ENCODE results near the gene STAMBP.
"Not testable (repeated sequence)": the region's sequence is repeated elsewhere in the genome, so short reads cannot be mapped to it uniquely, and the experiment has no call there.

The STAMBP gene

GRCh38 chr2:73837847-73838585, 9.3 kb downstream of the STAMBP start:
- peak; percentile 16 for DNase-seq

DNA sequence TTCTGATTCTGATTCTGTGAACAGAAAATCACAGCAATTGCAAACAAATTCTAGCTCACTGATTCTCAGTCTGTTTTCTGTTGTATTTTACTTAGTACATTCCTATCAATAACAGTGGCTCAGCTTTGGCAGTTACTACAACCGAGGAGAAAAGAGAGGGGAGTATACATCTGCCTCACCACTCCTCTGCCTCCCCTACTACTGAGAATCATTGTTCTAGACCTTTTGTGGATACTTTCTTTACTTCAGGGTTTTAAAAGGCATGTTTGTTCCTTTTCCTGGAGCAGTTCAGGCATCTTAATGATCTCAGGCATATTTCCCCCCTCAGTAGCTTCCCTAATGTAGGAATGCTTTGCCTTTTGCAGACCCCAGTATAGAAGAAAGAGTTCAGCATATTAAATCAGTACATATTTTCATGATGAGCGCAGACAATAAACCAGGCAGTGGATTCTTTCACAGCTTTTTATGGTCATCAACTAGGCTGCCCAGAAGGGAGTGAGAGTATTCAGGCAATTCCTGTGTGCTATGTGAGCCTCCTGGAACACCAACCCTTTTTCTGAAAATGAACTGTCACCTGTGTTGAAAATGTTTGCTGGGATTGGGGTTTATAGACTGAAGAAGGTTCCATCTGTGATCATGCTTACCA, 10.3 kb downstream of the STAMBP start:
- DNase-seq, result no peak

DNA sequence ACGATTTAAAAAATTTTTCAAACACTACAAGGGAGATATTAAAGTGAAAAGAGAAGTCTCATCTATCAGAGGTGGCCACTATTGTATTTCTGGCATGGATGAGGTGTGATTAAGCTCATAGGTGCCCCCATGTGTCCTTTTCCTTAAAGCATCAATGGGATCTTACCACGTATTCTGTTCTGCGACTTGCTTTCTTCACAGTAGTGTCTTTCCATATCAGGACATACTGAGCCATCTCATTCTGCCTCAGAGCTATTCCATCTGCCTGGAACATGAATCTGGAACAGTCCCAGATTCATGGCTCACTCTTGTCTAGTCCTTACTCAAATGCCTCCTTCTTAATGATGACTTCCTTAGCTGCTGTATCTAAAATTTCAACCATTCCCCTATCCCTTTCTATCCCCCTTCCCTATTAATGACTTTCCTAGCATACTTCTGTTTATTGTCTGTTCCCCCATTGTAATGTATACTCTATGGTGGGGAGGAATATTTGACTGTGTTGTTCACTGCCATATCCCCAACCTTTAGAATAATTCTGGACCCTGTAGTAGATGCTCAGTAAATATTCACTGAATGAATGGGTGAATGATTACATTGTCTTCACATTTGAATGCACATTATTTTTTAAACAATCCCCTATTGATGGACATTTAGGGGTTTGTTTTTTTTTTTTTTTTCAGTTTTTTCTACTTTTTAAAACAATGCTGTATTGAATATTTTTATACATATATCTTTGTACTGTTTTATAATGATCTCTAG, 11.1 kb downstream of the STAMBP start:
- DNase-seq, result no peak

GRCh38 chr2:73841912-73842738, 13.4 kb downstream of the STAMBP start:
- no peak for DNase-seq

DNA sequence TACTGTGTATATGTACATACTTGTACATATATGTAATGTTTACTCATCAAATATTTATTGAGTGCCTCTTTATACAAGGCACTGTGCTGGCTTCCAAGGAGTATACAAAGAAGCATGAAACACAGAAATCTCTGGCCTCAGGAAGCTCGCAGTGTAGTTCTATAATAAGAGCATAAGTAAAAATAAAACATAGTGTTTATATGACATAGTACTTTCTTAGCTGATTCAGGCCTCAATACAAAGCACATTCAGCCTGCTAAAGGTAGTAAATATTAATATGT, 13.9 kb downstream of the STAMBP start:
- no peak for DNase-seq

DNA sequence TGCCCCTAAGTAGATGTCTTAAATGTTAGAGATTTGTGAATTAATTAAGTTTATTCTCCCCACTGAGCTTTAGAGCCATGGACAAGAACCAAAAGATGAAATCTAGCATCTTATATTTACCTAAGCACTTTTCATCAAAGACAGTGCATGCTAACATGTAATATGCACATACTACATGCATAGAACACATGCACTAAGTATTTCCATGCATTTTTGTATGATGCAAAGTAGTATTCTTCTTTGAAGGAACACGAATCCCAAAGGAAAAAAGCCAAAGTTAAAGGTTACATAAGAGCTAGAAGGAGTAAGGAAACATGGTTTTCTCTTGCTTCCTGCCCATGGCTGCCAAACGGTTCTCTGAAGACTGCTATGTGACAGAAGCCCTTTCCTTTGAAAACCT, 15.3 kb downstream of the STAMBP start:
- no peak for DNase-seq

- DNase-seq, result no peak
Measured at GRCh38 chr2:73850009-73850408, 21.2 kb downstream of the STAMBP start.

GRCh38 chr2:73851274-73851673, 22.5 kb downstream of the STAMBP start:
- no peak for DNase-seq

DNA sequence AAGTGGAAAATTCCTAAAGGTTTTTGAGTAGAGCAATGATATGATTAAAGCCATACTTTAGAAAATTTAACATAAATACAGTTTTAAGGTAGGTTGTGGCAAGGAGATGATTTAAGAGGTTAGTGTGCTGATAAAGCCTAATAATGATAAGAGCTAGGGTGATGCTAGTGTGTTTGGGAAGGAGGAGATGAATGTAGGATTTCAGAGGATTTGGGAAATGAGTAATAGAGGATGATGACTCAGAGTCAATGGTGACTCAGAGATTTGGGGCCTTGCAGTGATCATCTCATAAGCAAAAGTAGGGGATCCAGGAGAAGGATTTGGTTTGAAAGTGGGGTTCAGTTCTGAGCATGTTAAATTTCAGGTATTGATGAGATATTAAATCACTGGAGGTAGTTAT, 23.3 kb downstream of the STAMBP start:
- no peak for DNase-seq

- DNase-seq, result no peak
Measured at GRCh38 chr2:73855526-73855925, 26.8 kb downstream of the STAMBP start.

DNA sequence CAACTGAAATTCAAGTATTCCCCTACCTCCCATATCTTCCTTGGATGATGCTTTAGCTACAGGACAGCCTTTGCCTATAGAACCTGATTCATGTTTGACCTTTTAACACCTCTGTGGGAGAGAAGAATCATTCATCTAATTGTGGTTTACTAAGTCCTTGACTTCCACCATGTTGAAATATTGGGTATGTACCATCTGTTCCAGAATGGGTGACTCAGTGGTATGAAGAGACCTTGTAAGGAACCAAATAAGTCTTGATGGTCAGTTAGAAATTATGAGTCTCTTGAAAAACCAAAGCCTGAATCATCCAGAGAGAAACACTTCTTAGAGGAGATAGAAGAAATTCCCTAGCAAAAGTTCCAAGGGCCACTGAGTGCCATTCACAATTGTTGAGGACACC, 27.5 kb downstream of the STAMBP start:
- no peak for DNase-seq

GRCh38 chr2:73859721-73860586, 31.2 kb downstream of the STAMBP start:
- DNase-seq, result no peak

GRCh38 chr2:73862987-73863386, 34.2 kb downstream of the STAMBP start:
- no peak for DNase-seq

DNA sequence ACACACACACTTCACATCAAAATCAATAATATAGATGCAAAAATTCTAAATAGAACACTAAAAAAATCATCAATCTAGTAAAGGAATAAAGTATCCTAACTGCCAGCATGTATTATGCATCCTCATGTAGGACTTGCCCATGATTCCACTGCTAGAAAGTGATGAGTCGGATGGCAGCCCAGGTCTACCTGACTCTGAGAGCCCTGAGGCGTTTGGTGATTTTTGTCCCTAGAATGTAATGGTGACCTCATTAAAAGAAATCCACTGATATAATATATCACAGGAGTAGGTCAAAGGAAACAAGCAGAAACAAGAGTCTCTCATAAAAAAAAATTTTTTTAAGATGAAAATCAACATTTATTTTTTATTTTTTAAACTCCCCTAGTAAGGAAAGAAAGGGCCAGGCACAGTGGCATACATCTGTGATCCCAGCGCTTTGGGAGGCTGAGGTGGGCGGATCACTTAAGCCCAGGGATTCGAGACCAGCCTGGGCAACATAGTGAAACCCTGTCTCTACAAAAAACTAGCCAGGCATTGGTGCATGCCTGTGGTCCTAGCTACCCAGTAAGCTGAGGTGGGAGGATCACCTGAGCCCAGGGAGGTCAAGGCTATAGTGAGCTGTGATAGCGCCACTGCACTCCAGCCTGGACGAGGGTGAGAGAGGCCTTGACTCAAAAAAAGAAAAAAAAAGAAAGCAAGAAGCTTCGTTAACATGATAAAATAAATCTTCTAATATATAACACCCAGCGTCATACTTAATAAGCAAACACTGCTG, 39.6 kb downstream of the STAMBP start:
- DNase-seq, result no peak

DNA sequence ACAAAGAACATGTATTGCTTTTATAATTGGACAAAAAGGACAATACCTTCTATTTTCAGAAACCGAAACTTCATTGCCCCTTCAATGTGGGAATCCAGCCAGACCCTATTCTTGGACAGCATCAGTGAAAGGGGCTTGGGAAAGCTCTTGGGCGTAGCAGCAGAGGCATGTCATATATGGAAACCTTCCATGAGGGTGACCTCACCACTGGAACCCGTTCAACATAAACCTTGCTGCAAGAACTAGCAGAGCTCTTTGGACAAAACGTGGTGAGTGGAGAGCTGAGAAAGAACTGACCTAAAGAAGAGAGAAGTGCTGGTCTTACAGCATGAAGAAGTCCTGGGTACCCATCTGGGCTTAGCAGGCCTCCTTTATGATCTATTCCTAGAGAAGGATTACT, 41.3 kb downstream of the STAMBP start:
- DNase-seq, result peak; percentile 20

DNA sequence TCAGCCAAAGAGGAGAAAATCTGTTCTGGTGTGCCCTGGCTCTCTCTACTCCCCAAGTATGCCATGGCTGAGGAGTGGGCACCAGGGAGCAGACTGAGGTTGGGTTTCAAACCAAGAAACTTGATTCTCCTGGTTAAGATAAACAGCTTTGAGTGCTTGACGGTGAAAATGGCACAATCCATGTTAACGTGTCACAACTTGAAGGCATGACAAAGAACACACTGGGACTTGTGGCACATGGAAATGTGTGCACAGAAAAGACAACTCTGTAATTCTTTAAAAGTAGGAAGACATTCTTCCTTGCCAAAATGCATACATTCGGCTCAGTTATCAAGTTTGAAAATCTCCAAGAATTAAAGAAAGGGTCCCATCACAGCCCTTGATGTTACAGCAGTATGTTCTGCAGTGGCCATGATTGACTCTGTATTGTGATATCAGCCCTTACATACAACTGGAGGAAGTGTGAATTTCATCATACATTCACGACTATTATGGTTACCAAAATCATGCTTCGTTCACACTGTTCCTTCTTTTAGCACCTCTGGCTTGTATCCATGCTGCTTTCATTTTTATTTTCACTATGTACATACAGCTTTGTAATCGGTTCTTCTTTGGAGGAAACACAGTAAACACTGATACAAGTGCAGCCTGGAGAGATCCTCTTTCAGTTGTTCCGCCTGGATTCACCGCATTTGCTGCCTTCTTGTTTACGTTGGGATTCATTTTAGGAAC, 48.5 kb downstream of the STAMBP start:
- no peak for DNase-seq

DNA sequence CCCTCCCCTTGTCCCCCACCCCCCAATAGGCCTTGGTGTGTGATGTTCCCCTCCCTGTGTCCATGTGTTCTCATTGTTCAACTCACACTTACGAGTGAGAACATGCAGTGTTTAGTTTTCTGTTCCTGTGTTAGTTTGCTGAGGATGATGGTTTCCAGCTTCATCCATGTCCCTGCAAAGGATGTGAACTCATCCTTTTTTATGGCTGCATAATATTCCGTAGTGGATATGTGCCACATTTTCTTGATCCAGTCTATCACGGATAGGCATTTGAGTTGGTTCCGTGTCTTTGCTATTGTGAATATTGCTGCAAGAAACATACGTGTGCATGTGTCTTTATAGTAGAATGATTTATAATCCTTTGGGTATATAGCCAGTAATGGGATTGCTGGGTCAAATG, 49.2 kb downstream of the STAMBP start:
- DNase-seq, result not testable (repeated sequence)

DNA sequence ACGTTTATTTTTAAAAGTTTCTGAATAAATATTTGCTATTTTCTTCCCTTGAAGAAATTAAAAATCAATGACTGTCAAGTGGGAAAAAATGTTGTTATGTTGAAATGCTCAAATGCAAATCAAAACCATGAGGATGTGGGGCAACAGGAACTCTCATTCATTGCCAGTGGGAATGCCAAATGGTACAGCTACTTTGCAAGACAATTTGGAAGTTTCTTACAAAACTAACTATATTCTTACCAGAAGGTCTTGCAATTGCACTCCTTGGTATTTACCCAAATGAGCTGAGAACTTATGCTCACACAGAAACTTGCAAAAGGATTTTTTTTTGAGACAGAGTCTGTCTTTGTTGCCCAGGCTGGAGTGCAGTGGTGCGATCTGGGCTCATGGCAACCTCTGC, 56.6 kb downstream of the STAMBP start:
- no peak for DNase-seq

GRCh38 chr2:73886357-73886756, 57.6 kb downstream of the STAMBP start:
- DNase-seq, result no peak

- DNase-seq, result not testable (repeated sequence)
Measured at GRCh38 chr2:73887596-73888353, 59.0 kb downstream of the STAMBP start.
